Transverse colon (tissue), 4 donors: Measurements from ENCODE around the gene STRIP1. TPM values are rescaled to one million over a fixed set of nuclear protein-coding genes. Genes with fewer than 3 reads are reported as not detected.

Experiments used
- DNase-seq: peaks from one replicate; pipeline ENCODE4 v3.0.0-alpha.2; 2019
- H3K27ac ChIP-seq, 4 donors: fragments of 200-600 bp; sonication (generic); 2 replicates each; pipeline ENCODE4 v1.5.1; 2016 to 2018; ENCODE audit warnings: inconsistent platforms in 4 of 4
- H3K27me3 ChIP-seq: fragments of 200-600 bp; sonication (generic); 2 replicates; pipeline ENCODE4 v1.5.1; 2017; ENCODE audit warnings: inconsistent platforms
- H3K36me3 ChIP-seq, 4 donors: fragments of 200-600 bp; sonication (generic); 2 replicates each; pipeline ENCODE4 v1.5.1; 2017 to 2019; ENCODE audit warnings: inconsistent platforms in 4 of 4
- H3K4me1 ChIP-seq, 4 donors: fragments of 200-600 bp; sonication (generic); 2 replicates each; pipeline ENCODE4 v1.5.1; 2017 to 2020; ENCODE audit warnings: inconsistent platforms in 4 of 4
- H3K4me3 ChIP-seq, 4 donors: fragments of 200-600 bp; sonication (generic); 1 replicate in 1 of 4; 2 replicates in 3 of 4; pipeline versions ENCODE4 v1.5.1 to v1.6.1; 2017 to 2019; ENCODE audit warnings: inconsistent platforms in 4 of 4
- H3K9me3 ChIP-seq, 2 donors: fragments of 200-600 bp; sonication (generic); 2 replicates each; pipeline ENCODE4 v1.5.1; 2017 to 2019; ENCODE audit warnings: inconsistent platforms in 2 of 2
- CTCF ChIP-seq, 5 experiments: fragments of 200-600 bp in 3 of 5; fragments of 450-650 bp in 2 of 5; sonication (generic) in 3 of 5; IDR thresholded peaks; 1 replicate in 2 of 5; 2 replicates in 3 of 5; pipeline ENCODE4 v1.5.1; 2016 to 2017; ENCODE audit warnings: antibody characterized with exemption in 5 of 5, inconsistent platforms in 3 of 5, mild to moderate bottlenecking in 2 of 5, moderate library complexity in 1 of 5
- EP300 ChIP-seq: sonication (generic); formaldehyde crosslinking; IDR thresholded peaks from one replicate; pipeline ENCODE4 v1.6.1; 2017; ENCODE audit warnings: antibody characterized with exemption, low read depth
- POLR2A ChIP-seq: fragments of 450-650 bp; IDR thresholded peaks from one replicate; pipeline ENCODE4 v1.6.1; 2016; ENCODE audit warnings: antibody characterized with exemption, mild to moderate bottlenecking, moderate library complexity
- POLR2AphosphoS5 ChIP-seq, 3 donors: sonication (generic); formaldehyde crosslinking; IDR thresholded peaks; one replicate each; pipeline ENCODE4 v1.6.1; 2016; ENCODE audit warnings: antibody characterized with exemption in 3 of 3
- WGBS, 2 donors: methylation state at CpG; one replicate each; pipeline ENCODE4 v1.1.5; 2018; ENCODE audit warnings: low coverage in 1 of 2; 5-methylcytosine and 5-hydroxymethylcytosine counted together
- in situ Hi-C, 4 donors: fragments of 200-750 bp; cut with MboI; loops; one replicate each; pipeline versions ENCODE4 v1.15.0 to v1.15.1; 2017; ENCODE audit warnings: low sequenced_read_pairs in 3 of 4, low pct_ligation_motif_present in 1 of 4, low pct_unique_long_range_greater_than_20kb in 1 of 4
- intact Hi-C: fragments of 100-400 bp; cut with DNase I; formaldehyde crosslinking; loops from one replicate; pipeline ENCODE4 v1.15.1; 2023; ENCODE audit warnings: low total_unique reads
- total RNA-seq, 4 donors: library from RNA; depleted of rRNA; stranded (reverse); fragments of >200 nt; gene quantifications; one replicate each; pipeline ENCODE4 v1.1.0, GENCODE V29; 2016

STRIP1 gene
- total RNA-seq, 4 donors from 2014 or later: 32.6 to 72.2 (median 58.7) TPM

GRCh38 chr1:110063781-110064180 lies 29.4 kb downstream of the STRIP1 start:
- 28 to 100% methylated on average over 1 to 3 of the region's 4 CpGs for WGBS, 2 donors
- Histone ChIP-seq H3K4me3 (no peak overlapping the region), H3K27ac (no peak overlapping the region), H3K27me3 (peaks cover 31% of the 10 kb centered on the region), H3K36me3 (no peaks in the 10 kb centered on the region), H3K9me3 (no peaks in the 10 kb centered on the region), H3K4me1 (peaks cover 9 to 14% (median 10%) of the 10 kb centered on the region in 4 donors)
- TF ChIP-seq EP300 (no peak), POLR2A (no peak), POLR2AphosphoS5 (IDR thresholded peaks at IDR 0.05) (no peak), CTCF (IDR thresholded peaks at IDR 0.05) (no peak)
- intact Hi-C loops (no loop called here), in situ Hi-C loops (no loop called here)
- no peak for DNase-seq

- WGBS, 2 donors: 86% methylated on average over 17 of the region's 18 CpGs; no CpG with 5 or more reads in 1 of the 2 donors
- Histone ChIP-seq H3K36me3 (no peaks in the 10 kb centered on the region), H3K4me3 (no peak overlapping the region), H3K9me3 (no peaks in the 10 kb centered on the region), H3K4me1 (peaks cover 11 to 24% (median 14%) of the 10 kb centered on the region in 4 donors), H3K27ac (no peak overlapping the region), H3K27me3 (peaks cover 41% of the 10 kb centered on the region)
- TF ChIP-seq POLR2A (no peak), EP300 (no peak), CTCF (IDR thresholded peaks at IDR 0.05) (no peak), POLR2AphosphoS5 (IDR thresholded peaks at IDR 0.05) (no peak)
- in situ Hi-C loops (no loop called here), intact Hi-C loops (no loop called here)
- DNase-seq: no peak
Measured at GRCh38 chr1:110064576-110065337, 30.3 kb downstream of the STRIP1 start.

GRCh38 chr1:110065841-110066240 lies 31.4 kb downstream of the STRIP1 start:
- in situ Hi-C loops: no loop called here
- TF ChIP-seq POLR2AphosphoS5 (IDR thresholded peaks at IDR 0.05) (no peak), POLR2A (no peak), CTCF (IDR thresholded peaks at IDR 0.05) (no peak), EP300 (no peak)
- intact Hi-C loops: no loop called here

GRCh38 chr1:110067479-110067892 lies 33.1 kb downstream of the STRIP1 start:
- no peak overlapping the region for H3K27ac ChIP-seq
- intact Hi-C loops (no loop called here), in situ Hi-C loops (no loop called here)
- H3K4me3 ChIP-seq: peak overlapping the region in 1 of 4 donors; percentile 6
- 56% methylated on average over 13 of the region's 23 CpGs; no CpG with 5 or more reads in 1 of the 2 donors for whole genome bisulfite sequencing, 2 donors
- peaks cover 17 to 34% (median 22%) of the 10 kb centered on the region in 4 donors for H3K4me1 ChIP-seq
- H3K27me3 ChIP-seq: peaks cover 68% of the 10 kb centered on the region
- no peaks in the 10 kb centered on the region for H3K9me3 ChIP-seq
- H3K36me3 ChIP-seq: no peaks in the 10 kb centered on the region
- DNase-seq: no peak
- TF ChIP-seq POLR2AphosphoS5 (IDR thresholded peaks at IDR 0.05) (no peak), POLR2A (no peak), CTCF (IDR thresholded peaks at IDR 0.05) (no peak), EP300 (no peak)

More at GRCh38 chr1:110065841-110066240, 31.4 kb downstream of the STRIP1 start:
- peaks cover 52% of the 10 kb centered on the region for H3K27me3 ChIP-seq
- 91% methylated on average over 5 of the region's 5 CpGs; no CpG with 5 or more reads in 1 of the 2 donors for WGBS, 2 donors
- no peak overlapping the region for H3K4me3 ChIP-seq
- H3K9me3 ChIP-seq: no peaks in the 10 kb centered on the region
- peaks cover 17 to 33% (median 21%) of the 10 kb centered on the region in 4 donors for H3K4me1 ChIP-seq
- DNase-seq: no peak
- no peaks in the 10 kb centered on the region for H3K36me3 ChIP-seq
- no peak overlapping the region for H3K27ac ChIP-seq
